HEK293 (cell line): ENCODE measurements around the gene CDCP1.

Experiments
- CTCF ChIA-PET: fragments of 350-600 bp; formaldehyde crosslinking; extraction: SDS; loops from one replicate; lab custom pipeline; 2021; ENCODE audit warnings: antibody characterized with exemption; lab: Yijun Ruan, JAX
- POLR2A ChIA-PET: fragments of 300-600 bp; formaldehyde crosslinking; extraction: SDS; loops from one replicate; lab custom pipeline; 2020; ENCODE audit warnings: antibody characterized with exemption, inconsistent platforms; lab: Yijun Ruan, JAX
- H3K27ac ChIP-seq: fragments of 200-500 bp; sonication (Bioruptor generic); 2 replicates; pipeline ENCODE4 v1.5.1; 2014; ENCODE audit warnings: low read depth, low read length, control low read depth, inconsistent platforms; ENCODE audit errors: extremely low read depth
- H3K36me3 ChIP-seq, 2 experiments: fragments of 200-500 bp in 1 of 2; sonication (Bioruptor generic) in 1 of 2; 1 replicate in 1 of 2; 2 replicates in 1 of 2; pipeline ENCODE4 v1.5.1; 2014 to 2017; ENCODE audit warnings: inconsistent platforms in 2 of 2, low read length in 2 of 2; ENCODE audit not compliant: control insufficient read depth in 2 of 2, insufficient read depth in 1 of 2
- H3K4me1 ChIP-seq: fragments of 200-500 bp; sonication (Bioruptor generic); 2 replicates; pipeline ENCODE4 v1.5.1; 2014; ENCODE audit warnings: mild to moderate bottlenecking, low read length, inconsistent platforms; ENCODE audit not compliant: control insufficient read depth, insufficient read depth
- H3K4me3 ChIP-seq: 2 replicates; pipeline ENCODE4 v1.5.1; 2011; ENCODE audit warnings: low read depth, mild to moderate bottlenecking, control low read depth, low read length, moderate library complexity
- H3K9me3 ChIP-seq: fragments of 200-500 bp; sonication (Bioruptor generic); 2 replicates; pipeline ENCODE4 v1.5.1; 2014; ENCODE audit warnings: low read depth, low read length, inconsistent platforms; ENCODE audit not compliant: control insufficient read depth, insufficient read depth
- GLIS1 ChIP-seq: fragments of 450-650 bp; formaldehyde crosslinking; IDR thresholded peaks from 2 replicates; pipeline ENCODE4 v1.5.1; 2016; ENCODE audit warnings: missing biosample characterization, missing genetic modification characterization
- HIC1 ChIP-seq: fragments of 450-650 bp; formaldehyde crosslinking; IDR thresholded peaks from 2 replicates; pipeline ENCODE4 v1.5.1; 2016; ENCODE audit warnings: missing biosample characterization, missing genetic modification characterization
- HOXC10 ChIP-seq: sonication (generic); formaldehyde crosslinking; IDR thresholded peaks from 2 replicates; pipeline ENCODE4 v1.8.1; 2023; ENCODE audit warnings: mild to moderate bottlenecking, missing genetic modification reagents
- KLF16 ChIP-seq: fragments of 450-650 bp; formaldehyde crosslinking; IDR thresholded peaks from 2 replicates; pipeline ENCODE4 v1.5.1; 2017; ENCODE audit warnings: missing biosample characterization, missing genetic modification characterization
- OSR2 ChIP-seq: fragments of 450-650 bp; formaldehyde crosslinking; IDR thresholded peaks from 2 replicates; pipeline ENCODE4 v1.5.1; 2016; ENCODE audit warnings: missing biosample characterization, missing genetic modification characterization
- RBAK ChIP-seq: fragments of 450-650 bp; formaldehyde crosslinking; IDR thresholded peaks from 2 replicates; pipeline ENCODE4 v1.5.1; 2016; ENCODE audit warnings: missing biosample characterization, missing genetic modification characterization
- WT1 ChIP-seq: fragments of 450-650 bp; formaldehyde crosslinking; IDR thresholded peaks from 2 replicates; pipeline ENCODE4 v1.5.1; 2016; ENCODE audit warnings: missing biosample characterization, missing genetic modification characterization
- ZBTB48 ChIP-seq: fragments of 450-650 bp; formaldehyde crosslinking; IDR thresholded peaks from 2 replicates; pipeline ENCODE4 v1.5.1; 2016; ENCODE audit warnings: missing biosample characterization, missing genetic modification characterization
- ZEB2 ChIP-seq: fragments of 450-650 bp; formaldehyde crosslinking; IDR thresholded peaks from 2 replicates; pipeline ENCODE4 v1.5.1; 2016; ENCODE audit warnings: missing biosample characterization, missing genetic modification characterization
- ZFP3 ChIP-seq: fragments of 450-650 bp; formaldehyde crosslinking; IDR thresholded peaks from 2 replicates; pipeline ENCODE4 v1.5.1; 2016; ENCODE audit warnings: low read depth, missing biosample characterization, missing genetic modification characterization
- ZNF146 ChIP-seq: fragments of 450-650 bp; formaldehyde crosslinking; IDR thresholded peaks from 2 replicates; pipeline ENCODE4 v1.5.1; 2016; ENCODE audit warnings: missing biosample characterization, missing genetic modification characterization
- ZNF341 ChIP-seq: fragments of 450-650 bp; formaldehyde crosslinking; IDR thresholded peaks from 2 replicates; pipeline ENCODE4; 2016; ENCODE audit warnings: low read depth, missing biosample characterization, missing genetic modification characterization
- ZNF391 ChIP-seq: fragments of 450-650 bp; formaldehyde crosslinking; IDR thresholded peaks from 2 replicates; pipeline ENCODE4 v1.5.1; 2016; ENCODE audit warnings: low read depth, missing biosample characterization, missing genetic modification characterization, borderline replicate concordance
- ZNF398 ChIP-seq: fragments of 450-650 bp; formaldehyde crosslinking; IDR thresholded peaks from 2 replicates; pipeline ENCODE4 v1.5.1; 2017; ENCODE audit warnings: missing biosample characterization, missing genetic modification characterization
- ZNF423 ChIP-seq: fragments of 450-650 bp; formaldehyde crosslinking; IDR thresholded peaks from 2 replicates; pipeline ENCODE4 v1.5.1; 2016; ENCODE audit warnings: missing biosample characterization, missing genetic modification characterization
- ZNF548 ChIP-seq: fragments of 450-650 bp; formaldehyde crosslinking; IDR thresholded peaks from 2 replicates; pipeline ENCODE4 v1.5.1; 2016; ENCODE audit warnings: missing biosample characterization, missing genetic modification characterization
- ZNF585B ChIP-seq: fragments of 450-650 bp; formaldehyde crosslinking; IDR thresholded peaks from 2 replicates; pipeline ENCODE4 v1.5.1; 2016; ENCODE audit warnings: missing biosample characterization, missing genetic modification characterization
- TF ChIP-seq, protein P1 (sequence below): fragments of 450-650 bp; formaldehyde crosslinking; IDR thresholded peaks from 2 replicates; pipeline ENCODE4 v1.5.1; 2016; ENCODE audit warnings: missing biosample characterization, missing genetic modification characterization
- TF ChIP-seq, protein P2 (sequence below): fragments of 450-650 bp; IDR thresholded peaks from 2 replicates; pipeline ENCODE4 v1.5.1; 2018; ENCODE audit warnings: missing biosample characterization, mild to moderate bottlenecking, missing genetic modification characterization
- TF ChIP-seq, protein P3 (sequence below): fragments of 450-650 bp; formaldehyde crosslinking; IDR thresholded peaks from 2 replicates; pipeline ENCODE4 v1.5.1; 2016; ENCODE audit warnings: missing biosample characterization, missing genetic modification characterization

CDCP1 gene

GRCh38 chr3:45179163-45179562 is 33.0 kb upstream of the CDCP1 start:
- ChIA-PET POLR2A (interaction anchor here (0.6 kb wide), 2 partner anchors 14 to 129 kb away, joined by 3 read pairs; no protein-coding TSS in a partner anchor), CTCF (interaction anchor here (1.1 kb wide), 1 partner anchor 31 kb away, joined by 6 read pairs; no protein-coding TSS in a partner anchor)
- Histone ChIP-seq H3K9me3 (no peaks in the 10 kb centered on the region), H3K4me3 (no peak overlapping the region), H3K4me1 (no peaks in the 10 kb centered on the region), H3K36me3 (no peaks in the 10 kb centered on the region), H3K27ac (no peak overlapping the region)
- TF ChIP-seq WT1 (tag by site-specific recombination) (peak; percentile 60), ZNF423 (tag by site-specific recombination) (peak; percentile 36; the same call in 1 of the 2 replicates), ZNF398 (tag by site-specific recombination) (peak; percentile 56), ZBTB48 (peak; percentile 81), RBAK (tag by site-specific recombination) (no peak), GLIS1 (peak; percentile 67), ZFP3 (tag by site-specific recombination) (no peak), ZEB2 (no peak), HOXC10 (CRISPR knock-in tag) (no peak), ZNF146 (tag by site-specific recombination) (no peak), ZNF341 (tag by site-specific recombination) (peak; percentile 91)
- TF ChIP-seq, protein P1, sequence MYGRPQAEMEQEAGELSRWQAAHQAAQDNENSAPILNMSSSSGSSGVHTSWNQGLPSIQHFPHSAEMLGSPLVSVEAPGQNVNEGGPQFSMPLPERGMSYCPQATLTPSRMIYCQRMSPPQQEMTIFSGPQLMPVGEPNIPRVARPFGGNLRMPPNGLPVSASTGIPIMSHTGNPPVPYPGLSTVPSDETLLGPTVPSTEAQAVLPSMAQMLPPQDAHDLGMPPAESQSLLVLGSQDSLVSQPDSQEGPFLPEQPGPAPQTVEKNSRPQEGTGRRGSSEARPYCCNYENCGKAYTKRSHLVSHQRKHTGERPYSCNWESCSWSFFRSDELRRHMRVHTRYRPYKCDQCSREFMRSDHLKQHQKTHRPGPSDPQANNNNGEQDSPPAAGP: peak; percentile 62
- TF ChIP-seq, protein P2, sequence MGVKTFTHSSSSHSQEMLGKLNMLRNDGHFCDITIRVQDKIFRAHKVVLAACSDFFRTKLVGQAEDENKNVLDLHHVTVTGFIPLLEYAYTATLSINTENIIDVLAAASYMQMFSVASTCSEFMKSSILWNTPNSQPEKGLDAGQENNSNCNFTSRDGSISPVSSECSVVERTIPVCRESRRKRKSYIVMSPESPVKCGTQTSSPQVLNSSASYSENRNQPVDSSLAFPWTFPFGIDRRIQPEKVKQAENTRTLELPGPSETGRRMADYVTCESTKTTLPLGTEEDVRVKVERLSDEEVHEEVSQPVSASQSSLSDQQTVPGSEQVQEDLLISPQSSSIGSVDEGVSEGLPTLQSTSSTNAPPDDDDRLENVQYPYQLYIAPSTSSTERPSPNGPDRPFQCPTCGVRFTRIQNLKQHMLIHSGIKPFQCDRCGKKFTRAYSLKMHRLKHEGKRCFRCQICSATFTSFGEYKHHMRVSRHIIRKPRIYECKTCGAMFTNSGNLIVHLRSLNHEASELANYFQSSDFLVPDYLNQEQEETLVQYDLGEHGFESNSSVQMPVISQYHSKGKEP: peak; percentile 14; the same call in 1 of the 2 replicates
- TF ChIP-seq, protein P3, sequence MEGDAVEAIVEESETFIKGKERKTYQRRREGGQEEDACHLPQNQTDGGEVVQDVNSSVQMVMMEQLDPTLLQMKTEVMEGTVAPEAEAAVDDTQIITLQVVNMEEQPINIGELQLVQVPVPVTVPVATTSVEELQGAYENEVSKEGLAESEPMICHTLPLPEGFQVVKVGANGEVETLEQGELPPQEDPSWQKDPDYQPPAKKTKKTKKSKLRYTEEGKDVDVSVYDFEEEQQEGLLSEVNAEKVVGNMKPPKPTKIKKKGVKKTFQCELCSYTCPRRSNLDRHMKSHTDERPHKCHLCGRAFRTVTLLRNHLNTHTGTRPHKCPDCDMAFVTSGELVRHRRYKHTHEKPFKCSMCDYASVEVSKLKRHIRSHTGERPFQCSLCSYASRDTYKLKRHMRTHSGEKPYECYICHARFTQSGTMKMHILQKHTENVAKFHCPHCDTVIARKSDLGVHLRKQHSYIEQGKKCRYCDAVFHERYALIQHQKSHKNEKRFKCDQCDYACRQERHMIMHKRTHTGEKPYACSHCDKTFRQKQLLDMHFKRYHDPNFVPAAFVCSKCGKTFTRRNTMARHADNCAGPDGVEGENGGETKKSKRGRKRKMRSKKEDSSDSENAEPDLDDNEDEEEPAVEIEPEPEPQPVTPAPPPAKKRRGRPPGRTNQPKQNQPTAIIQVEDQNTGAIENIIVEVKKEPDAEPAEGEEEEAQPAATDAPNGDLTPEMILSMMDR (tag by site-specific recombination): no peak

DNA sequence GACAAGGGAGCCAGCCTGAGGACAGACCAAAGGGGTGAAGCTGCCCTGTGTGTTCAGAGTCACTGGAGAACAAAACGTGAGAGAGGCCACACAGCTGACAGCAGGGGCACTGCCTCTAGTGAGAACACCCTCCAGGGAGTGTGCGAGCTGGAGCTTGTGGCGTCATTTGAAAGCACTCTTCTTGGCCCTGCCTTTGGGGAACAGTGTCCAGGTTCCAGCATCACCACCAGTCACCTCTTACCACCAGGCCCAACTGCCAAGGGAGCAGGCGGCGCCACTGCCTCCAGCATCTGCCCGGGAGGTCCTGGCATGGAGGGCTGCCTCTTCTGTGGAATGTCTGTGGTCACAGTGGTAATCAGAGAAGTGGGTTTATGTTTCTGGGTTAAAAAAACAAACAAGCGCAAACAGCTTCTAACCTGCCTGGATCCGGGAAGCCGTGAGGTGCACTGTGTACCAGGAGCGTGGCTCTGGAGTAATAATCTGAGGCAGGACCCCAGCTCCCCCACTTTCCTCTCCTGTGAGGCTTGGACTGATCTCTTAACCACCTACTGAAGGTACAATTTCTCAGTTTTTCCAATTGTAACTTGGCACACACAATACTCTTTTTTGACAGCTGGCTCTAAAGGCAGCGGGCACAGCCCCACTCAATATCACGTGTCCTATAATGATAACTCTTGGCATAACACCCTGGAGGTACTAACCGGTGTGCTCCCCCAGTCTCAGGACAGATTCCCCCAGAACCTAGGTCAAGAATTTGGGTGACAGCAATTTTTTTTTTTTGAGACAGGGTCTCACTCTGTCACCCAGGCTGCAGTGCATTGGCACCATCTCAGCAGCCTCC is 32.2 kb upstream of the CDCP1 start:
- POLR2A ChIA-PET: interaction anchor here (0.6 kb wide), 3 partner anchors 15 to 547 kb away, joined by 3 to 4 read pairs (median 3); no protein-coding TSS in a partner anchor
- CTCF ChIA-PET: interaction anchor here (0.7 to 1.3 kb wide), 2 partner anchors 9 to 32 kb away, joined by 3 read pairs; no protein-coding TSS in a partner anchor
- no peaks in the 10 kb centered on the region for H3K36me3 ChIP-seq
- H3K9me3 ChIP-seq: no peaks in the 10 kb centered on the region
- no peak overlapping the region; the same call in 1 of the 2 replicates for H3K27ac ChIP-seq
- no peaks in the 10 kb centered on the region for H3K4me1 ChIP-seq
- H3K4me3 ChIP-seq: no peak overlapping the region
- TF ChIP-seq ZNF548 (tag by site-specific recombination): no peak
- TF ChIP-seq, protein P1: peak; percentile 76
- no peak for TF ChIP-seq KLF16
- peak; percentile 59 for TF ChIP-seq OSR2 (tag by site-specific recombination)
- TF ChIP-seq HIC1 (tag by site-specific recombination): peak; percentile 51
- TF ChIP-seq ZNF398 (tag by site-specific recombination): peak; percentile 25; the same call in 1 of the 2 replicates
- TF ChIP-seq ZNF391: no peak
- TF ChIP-seq ZNF585B: peak; percentile 55
